Uterus (tissue), 4 donors: Measurements from ENCODE around the gene AKAP1. TPM values are rescaled to one million over a fixed set of nuclear protein-coding genes. Genes with fewer than 3 reads are reported as not detected.

Source experiments
- DNase-seq, 2 donors: peaks; one replicate each; pipeline ENCODE4 v3.0.0-alpha.2; 2019 to 2020
- H3K27ac ChIP-seq, 2 donors: fragments of 200-600 bp; sonication (generic); 1 replicate in 1 of 2; 2 replicates in 1 of 2; pipeline ENCODE4 v1.5.1; 2016 to 2018
- H3K27me3 ChIP-seq, 2 donors: fragments of 200-600 bp; sonication (generic); one replicate each; pipeline ENCODE4 v1.5.1; 2018 to 2019; ENCODE audit warnings: control low read depth in 1 of 2
- H3K36me3 ChIP-seq, 2 donors: fragments of 200-600 bp; sonication (generic); one replicate each; pipeline ENCODE4 v1.5.1; 2019; ENCODE audit warnings: control low read depth in 1 of 2
- H3K4me1 ChIP-seq, 2 donors: fragments of 200-600 bp; sonication (generic); one replicate each; pipeline ENCODE4 v1.5.1; 2018 to 2019; ENCODE audit warnings: control low read depth in 1 of 2
- H3K4me3 ChIP-seq, 2 donors: fragments of 200-600 bp; sonication (generic); 1 replicate in 1 of 2; 2 replicates in 1 of 2; pipeline ENCODE4 v1.5.1; 2018 to 2019; ENCODE audit warnings: mild to moderate bottlenecking in 1 of 2
- H3K9me3 ChIP-seq, 2 donors: fragments of 200-600 bp; sonication (generic); one replicate each; pipeline ENCODE4 v1.5.1; 2019; ENCODE audit warnings: control low read depth in 1 of 2
- POLR2A ChIP-seq, 2 donors: fragments of 450-650 bp; IDR thresholded peaks; one replicate each; pipeline ENCODE4 v1.6.1; 2016; ENCODE audit warnings: antibody characterized with exemption in 2 of 2, mild to moderate bottlenecking in 1 of 2, moderate library complexity in 1 of 2
- intact Hi-C: fragments of 100-400 bp; cut with DNase I; formaldehyde crosslinking; loops from one replicate; pipeline ENCODE4 v1.15.1; 2023; ENCODE audit warnings: low total_unique reads
- total RNA-seq, 4 donors: library from RNA; depleted of rRNA in 3 of 4; stranded (reverse); fragments of >200 nt in 3 of 4; gene quantifications; one replicate each; pipeline versions ENCODE4 v1.1.0 to v1.2.4, GENCODE V29; 2014 to 2023
- TF ChIP-seq, protein P1 (sequence below), 4 experiments: fragments of 200-600 bp in 2 of 4; fragments of 450-650 bp in 2 of 4; sonication (generic) in 2 of 4; IDR thresholded peaks; one replicate each; pipeline ENCODE4 v1.5.1; 2016 to 2019; ENCODE audit warnings: antibody characterized with exemption in 4 of 4, mild to moderate bottlenecking in 2 of 4, moderate library complexity in 1 of 4
- donor health status: DM: yes; HTN: yes; CAD: no.

The AKAP1 gene
- total RNA-seq, 4 donors from 2014 or later = 7.1 to 264 (median 37.4) TPM

GRCh38 chr17:57092171-57092570 is 7.1 kb downstream of the AKAP1 start:
- Histone ChIP-seq H3K4me3 (no peak overlapping the region), H3K4me1 (peaks cover 0 to 11% of the 10 kb centered on the region in 2 donors), H3K9me3 (no peaks in the 10 kb centered on the region), H3K27me3 (no peaks in the 10 kb centered on the region), H3K27ac (peak overlapping the region; percentile 70 to 84), H3K36me3 (no peaks in the 10 kb centered on the region)
- intact Hi-C loops = no loop called here
- TF ChIP-seq, protein P1, sequence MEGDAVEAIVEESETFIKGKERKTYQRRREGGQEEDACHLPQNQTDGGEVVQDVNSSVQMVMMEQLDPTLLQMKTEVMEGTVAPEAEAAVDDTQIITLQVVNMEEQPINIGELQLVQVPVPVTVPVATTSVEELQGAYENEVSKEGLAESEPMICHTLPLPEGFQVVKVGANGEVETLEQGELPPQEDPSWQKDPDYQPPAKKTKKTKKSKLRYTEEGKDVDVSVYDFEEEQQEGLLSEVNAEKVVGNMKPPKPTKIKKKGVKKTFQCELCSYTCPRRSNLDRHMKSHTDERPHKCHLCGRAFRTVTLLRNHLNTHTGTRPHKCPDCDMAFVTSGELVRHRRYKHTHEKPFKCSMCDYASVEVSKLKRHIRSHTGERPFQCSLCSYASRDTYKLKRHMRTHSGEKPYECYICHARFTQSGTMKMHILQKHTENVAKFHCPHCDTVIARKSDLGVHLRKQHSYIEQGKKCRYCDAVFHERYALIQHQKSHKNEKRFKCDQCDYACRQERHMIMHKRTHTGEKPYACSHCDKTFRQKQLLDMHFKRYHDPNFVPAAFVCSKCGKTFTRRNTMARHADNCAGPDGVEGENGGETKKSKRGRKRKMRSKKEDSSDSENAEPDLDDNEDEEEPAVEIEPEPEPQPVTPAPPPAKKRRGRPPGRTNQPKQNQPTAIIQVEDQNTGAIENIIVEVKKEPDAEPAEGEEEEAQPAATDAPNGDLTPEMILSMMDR (IDR thresholded peaks at IDR 0.05) = no peak
- peak; percentile 44 to 57 for TF ChIP-seq POLR2A (IDR thresholded peaks at IDR 0.05)
- DNase-seq = peak in 1 of 2 donors; percentile 57

- no peaks in the 10 kb centered on the region for H3K27me3 ChIP-seq
- peak in 1 of 2 donors; percentile 40 for DNase-seq
- peaks cover 0 to 11% of the 10 kb centered on the region in 2 donors for H3K4me1 ChIP-seq
- no peaks in the 10 kb centered on the region for H3K9me3 ChIP-seq
- no peaks in the 10 kb centered on the region for H3K36me3 ChIP-seq
- no peak overlapping the region for H3K4me3 ChIP-seq
- H3K27ac ChIP-seq = peak overlapping the region; percentile 70 to 84
- no peak for TF ChIP-seq POLR2A (IDR thresholded peaks at IDR 0.05)
- TF ChIP-seq, protein P1 (IDR thresholded peaks at IDR 0.05) = no peak
- intact Hi-C loops = no loop called here
These were observed 7.7 kb downstream of the AKAP1 start for GRCh38 chr17:57092779-57093178.

DNA sequence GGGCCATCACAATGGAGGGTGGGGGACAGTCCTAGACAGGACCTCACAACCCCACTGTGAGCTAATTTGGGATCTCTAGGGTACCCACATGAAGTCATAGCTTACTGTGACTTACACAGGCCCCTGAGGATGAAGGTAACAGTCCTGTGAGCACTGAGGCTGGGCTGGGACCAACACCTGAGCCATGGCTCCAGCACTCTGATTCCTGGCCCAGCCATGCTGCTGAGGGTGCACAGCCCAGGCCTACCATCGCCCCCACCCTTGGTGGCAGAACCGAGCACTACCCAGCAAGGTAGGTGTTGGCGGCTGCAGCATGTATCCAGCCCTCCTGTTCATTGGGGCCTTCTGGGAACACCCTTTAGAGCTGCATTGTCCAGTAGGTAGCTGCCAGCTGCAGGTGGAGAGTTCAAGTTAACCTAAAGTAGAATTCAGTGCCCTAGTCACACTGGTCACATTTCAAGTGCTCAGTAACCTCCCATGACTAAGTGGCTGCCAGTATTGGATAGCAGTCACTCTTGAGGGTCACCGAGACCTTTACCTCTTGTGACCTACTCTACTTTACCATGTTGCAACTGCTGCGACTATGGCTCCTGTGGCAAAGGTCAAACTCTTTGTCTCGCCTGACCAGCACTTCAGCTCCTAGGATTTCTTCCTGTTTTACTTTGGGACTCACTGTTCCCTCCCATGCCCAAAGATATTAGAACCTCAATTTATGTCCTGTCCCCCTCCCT is 11.6 kb downstream of the AKAP1 start:
- no peak for TF ChIP-seq POLR2A (IDR thresholded peaks at IDR 0.05)
- TF ChIP-seq, protein P1 (IDR thresholded peaks at IDR 0.05) = no peak
- Histone ChIP-seq H3K4me3 (no peak overlapping the region), H3K9me3 (no peaks in the 10 kb centered on the region), H3K27me3 (no peaks in the 10 kb centered on the region), H3K36me3 (no peaks in the 10 kb centered on the region), H3K27ac (peak overlapping the region; percentile 13 to 16), H3K4me1 (peaks cover 0 to 3% of the 10 kb centered on the region in 2 donors)
- DNase-seq = no peak
- intact Hi-C loops = no loop called here

DNA sequence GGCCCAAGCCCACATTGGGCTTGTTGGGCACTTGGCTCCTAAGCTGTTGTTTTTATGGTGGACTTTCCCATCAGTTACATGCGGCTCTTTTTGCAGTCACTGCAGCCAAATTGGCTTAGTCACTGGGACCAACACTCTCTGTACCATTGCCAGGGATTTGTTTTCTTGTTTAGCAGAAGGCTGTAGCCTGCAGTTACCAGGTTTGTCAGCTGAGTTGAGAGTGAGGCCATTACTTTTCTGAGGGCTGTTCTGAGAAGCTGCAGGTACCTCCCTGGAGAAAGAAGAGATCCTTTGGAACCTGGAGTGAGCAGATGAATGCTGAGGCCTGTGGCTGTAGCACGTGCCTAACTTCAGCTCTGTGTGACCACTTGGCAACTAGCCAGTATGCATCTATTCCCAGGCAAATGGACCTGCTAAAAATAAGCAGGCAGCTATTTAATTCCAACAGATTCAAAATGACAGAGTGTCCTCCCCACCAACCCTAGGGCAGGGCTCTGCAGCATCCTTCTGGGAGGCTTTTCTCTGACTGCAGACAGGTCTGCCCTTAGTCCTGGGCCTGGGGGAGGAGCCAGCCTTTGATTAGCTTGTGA is 12.9 kb downstream of the AKAP1 start:
- no peak overlapping the region for H3K4me3 ChIP-seq
- peak in 1 of 2 donors; percentile 43 for DNase-seq
- H3K27ac ChIP-seq = peak overlapping the region; percentile 13 to 16
- H3K4me1 ChIP-seq = no peaks in the 10 kb centered on the region
- no peaks in the 10 kb centered on the region for H3K27me3 ChIP-seq
- H3K36me3 ChIP-seq = no peaks in the 10 kb centered on the region
- H3K9me3 ChIP-seq = no peaks in the 10 kb centered on the region
- intact Hi-C loops = no loop called here
- TF ChIP-seq POLR2A (IDR thresholded peaks at IDR 0.05) = no peak
- TF ChIP-seq, protein P1 (IDR thresholded peaks at IDR 0.05) = no peak

GRCh38 chr17:57099165-57099564 is 14.1 kb downstream of the AKAP1 start:
- intact Hi-C loops = no loop called here
- Histone ChIP-seq H3K27me3 (no peaks in the 10 kb centered on the region), H3K4me3 (no peak overlapping the region), H3K27ac (peak overlapping the region; percentile 23 to 56), H3K4me1 (no peaks in the 10 kb centered on the region), H3K36me3 (no peaks in the 10 kb centered on the region), H3K9me3 (no peaks in the 10 kb centered on the region)
- no peak for DNase-seq
- no peak for TF ChIP-seq POLR2A (IDR thresholded peaks at IDR 0.05)
- TF ChIP-seq, protein P1 (IDR thresholded peaks at IDR 0.05) = no peak
